PFSK-1 (cell line): ENCODE measurements around the gene IGF2BP2.

Experiments used
- FOXP2 ChIP-seq: optimal IDR thresholded peaks from 2 replicates; pipeline ENCODE3; 2011; ENCODE audit warnings: borderline replicate concordance, control low read depth, inconsistent platforms; ENCODE audit not compliant: insufficient read depth; ENCODE audit errors: extremely low read length, extremely low read depth
- POLR2AphosphoS5 ChIP-seq: IDR thresholded peaks from 2 replicates; pipeline ENCODE4 v1.6.1; 2012; ENCODE audit warnings: low read depth, mild to moderate bottlenecking, control low read depth, low read length, moderate library complexity
- REST ChIP-seq, 2 experiments: IDR thresholded peaks; 2 replicates each; pipeline versions ENCODE4 v1.6.1 to v1.8.0; 2011 to 2012; ENCODE audit warnings: low read depth in 2 of 2, low read length in 2 of 2, control low read depth in 1 of 2, inconsistent platforms in 1 of 2, mild to moderate bottlenecking in 1 of 2, moderate library complexity in 1 of 2; ENCODE audit not compliant: insufficient read depth in 1 of 2
- SIN3A ChIP-seq: IDR thresholded peaks from 2 replicates; pipeline ENCODE4 v1.6.1; 2012; ENCODE audit warnings: mild to moderate bottlenecking, low read length, moderate library complexity, borderline replicate concordance; ENCODE audit not compliant: insufficient read depth
- TAF1 ChIP-seq: IDR thresholded peaks from 2 replicates; pipeline ENCODE4 v1.6.1; 2012; ENCODE audit warnings: low read length, control low read depth, borderline replicate concordance; ENCODE audit not compliant: insufficient read depth

The IGF2BP2 gene

GRCh38 chr3:185701611-185702261 lies 123.1 kb downstream of the IGF2BP2 start:
- TF ChIP-seq SIN3A: no peak
- no peak for TF ChIP-seq FOXP2
- TF ChIP-seq REST (IDR thresholded peaks at IDR 0.05; ENCODE audit: insufficient read depth in 1 of 2, low read depth in 2 of 2, low read length in 2 of 2): no peak
- TF ChIP-seq TAF1: no peak
- TF ChIP-seq POLR2AphosphoS5: no peak

DNA sequence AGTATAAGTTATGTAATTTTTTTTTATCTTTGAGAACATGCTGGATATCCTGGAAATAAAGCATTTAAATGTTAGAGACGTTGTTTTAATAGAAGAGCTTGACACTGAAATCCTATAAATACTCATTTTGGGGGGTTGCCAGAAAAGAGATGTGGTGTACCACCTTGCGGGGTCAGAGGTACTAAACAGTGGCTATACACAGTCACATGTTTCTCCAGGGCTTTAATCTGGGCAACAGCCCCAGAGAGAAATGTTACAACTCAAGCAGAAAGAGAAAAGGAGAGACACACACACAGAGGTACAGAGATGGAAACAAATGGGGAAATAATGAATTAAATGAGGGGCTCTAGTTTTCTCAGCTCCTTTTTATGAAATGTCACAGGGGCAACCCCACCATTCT lies 124.9 kb downstream of the IGF2BP2 start:
- TF ChIP-seq REST (IDR thresholded peaks at IDR 0.05; ENCODE audit: insufficient read depth in 1 of 2, low read depth in 2 of 2, low read length in 2 of 2): no peak
- no peak for TF ChIP-seq POLR2AphosphoS5
- no peak for TF ChIP-seq SIN3A
- no peak for TF ChIP-seq TAF1
- no peak for TF ChIP-seq FOXP2

DNA sequence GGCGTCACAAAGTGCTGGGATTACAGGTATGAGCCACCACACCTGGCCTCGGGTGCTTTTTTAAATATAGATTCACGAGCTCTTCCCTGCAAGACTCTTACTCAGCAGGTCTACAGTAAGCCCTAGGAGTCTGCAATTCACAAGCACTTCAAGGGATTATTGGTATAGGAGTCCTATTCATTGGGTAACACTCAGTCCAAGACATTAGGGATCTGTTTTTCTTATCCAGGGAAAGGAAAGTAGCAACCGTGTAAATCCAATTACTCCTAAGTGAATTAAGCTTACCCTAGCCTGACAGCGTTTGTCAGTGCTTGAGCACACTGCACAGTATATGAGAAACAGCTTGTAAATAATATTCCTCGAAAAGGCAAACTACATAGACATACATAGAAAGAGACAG lies 128.8 kb downstream of the IGF2BP2 start:
- TF ChIP-seq POLR2AphosphoS5: no peak
- no peak for TF ChIP-seq FOXP2
- TF ChIP-seq SIN3A: no peak
- TF ChIP-seq TAF1: no peak
- TF ChIP-seq REST (IDR thresholded peaks at IDR 0.05; ENCODE audit: insufficient read depth in 1 of 2, low read depth in 2 of 2, low read length in 2 of 2): no peak

DNA sequence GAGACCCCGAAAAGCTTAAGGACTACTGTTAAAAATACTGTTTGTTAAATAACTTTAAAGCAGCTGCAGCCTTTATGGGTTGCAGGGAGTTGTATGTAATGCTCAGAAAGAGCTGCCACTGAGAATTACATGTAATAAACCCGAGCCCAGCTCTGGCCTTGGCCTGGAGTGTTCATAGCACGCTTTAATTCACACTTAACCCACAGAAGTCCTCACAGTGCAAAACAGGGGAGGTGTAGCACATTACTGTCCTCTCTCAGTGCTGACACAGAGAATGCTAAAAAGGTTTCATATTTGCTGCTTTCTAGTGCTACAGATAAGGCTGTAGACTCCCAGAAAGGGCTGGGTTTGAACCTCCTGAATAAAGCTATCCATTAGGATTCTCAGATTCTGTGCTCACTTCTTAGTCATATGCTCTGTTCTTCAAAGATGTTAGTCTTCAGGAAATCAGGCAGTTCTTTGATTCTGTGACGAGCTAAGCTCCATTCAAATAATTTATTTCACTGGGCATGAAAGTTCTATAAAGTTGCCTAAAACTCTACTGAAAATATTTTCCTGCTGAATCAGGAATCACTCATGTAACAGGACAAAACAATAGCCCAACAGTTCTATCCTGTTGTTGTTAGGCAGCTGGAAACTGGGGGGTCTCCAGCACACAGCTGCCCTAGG lies 130.7 kb downstream of the IGF2BP2 start:
- TF ChIP-seq TAF1 (no peak), REST (IDR thresholded peaks at IDR 0.05; ENCODE audit: insufficient read depth in 1 of 2, low read depth in 2 of 2, low read length in 2 of 2) (no peak), POLR2AphosphoS5 (no peak), SIN3A (no peak), FOXP2 (no peak)
